WERI-Rb-1 (cell line): ENCODE measurements around the gene KRTAP21-2.

Experiments
- DNase-seq: peaks from one replicate; pipeline ENCODE4 v3.0.0-alpha.2; 2020
- H3K27ac ChIP-seq: fragments of 250-450 bp; sonication (Bioruptor Pico); 2 replicates; pipeline ENCODE4 v1.5.1; 2020; ENCODE audit warnings: mild to moderate bottlenecking, moderate library complexity
- H3K27me3 ChIP-seq: fragments of 250-450 bp; sonication (Bioruptor Pico); 2 replicates; pipeline ENCODE4 v1.5.1; 2021; ENCODE audit warnings: mild to moderate bottlenecking, low read depth, moderate library complexity; ENCODE audit not compliant: insufficient read depth, severe bottlenecking
- H3K36me3 ChIP-seq: fragments of 250-450 bp; sonication (Bioruptor Pico); 2 replicates; pipeline ENCODE4 v1.5.1; 2020; ENCODE audit warnings: mild to moderate bottlenecking, moderate library complexity
- H3K4me3 ChIP-seq: 2 replicates; pipeline ENCODE4 v1.5.1; 2011; ENCODE audit warnings: low read depth, mild to moderate bottlenecking, control low read depth, low read length
- H3K9me3 ChIP-seq: fragments of 250-450 bp; sonication (Bioruptor Pico); 2 replicates; pipeline ENCODE4 v1.5.1; 2021; ENCODE audit warnings: mild to moderate bottlenecking, moderate library complexity; ENCODE audit not compliant: severe bottlenecking
- CTCF ChIP-seq: IDR thresholded peaks from 2 replicates; pipeline ENCODE4 v1.5.1; 2011; ENCODE audit warnings: low read depth, mild to moderate bottlenecking, control low read depth, inconsistent platforms, low read length

The KRTAP21-2 gene

GRCh38 chr21:30707409-30707808 lies 39.6 kb downstream of the KRTAP21-2 start:
- no peak overlapping the region for H3K4me3 ChIP-seq
- H3K9me3 ChIP-seq = no peaks in the 10 kb centered on the region
- no peaks in the 10 kb centered on the region for H3K36me3 ChIP-seq
- H3K27me3 ChIP-seq = peaks cover 77% of the 10 kb centered on the region
- no peak for TF ChIP-seq CTCF
- no peak for DNase-seq
- no peak overlapping the region for H3K27ac ChIP-seq
